Measurements from ENCODE around the gene SPACA7.
"Not testable (repeated sequence)": the region's sequence is repeated elsewhere in the genome, so short reads cannot be mapped to it uniquely, and the experiment has no call there.

SPACA7 gene

GRCh38 chr13:112431734-112432133, 55.6 kb downstream of the SPACA7 start:
- no peak for DNase-seq

- not testable (repeated sequence) for DNase-seq
Measured at GRCh38 chr13:112432734-112433133, 56.6 kb downstream of the SPACA7 start.

GRCh38 chr13:112433517-112433916, 57.4 kb downstream of the SPACA7 start:
- not testable (repeated sequence) for DNase-seq

DNA sequence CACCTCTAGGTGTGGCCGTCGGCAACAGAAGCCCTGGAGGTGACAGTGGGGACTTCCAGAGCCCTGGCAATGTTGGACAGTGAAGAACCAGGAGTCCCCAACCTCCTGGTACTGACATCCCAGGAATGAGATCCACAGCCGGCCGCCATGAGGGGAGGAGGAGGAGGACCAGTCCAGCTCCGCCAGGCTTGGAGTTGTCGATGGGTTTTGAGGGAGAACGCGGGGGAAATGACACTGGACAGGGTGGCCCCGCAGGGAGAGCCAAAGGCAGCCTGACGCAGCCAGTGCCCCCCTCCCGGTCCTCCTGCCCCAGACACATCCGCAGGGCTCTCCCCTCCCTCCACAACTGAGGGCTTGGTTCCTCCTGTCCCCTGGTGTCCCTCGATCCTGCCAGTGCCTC, 57.9 kb downstream of the SPACA7 start:
- no peak for DNase-seq

DNA sequence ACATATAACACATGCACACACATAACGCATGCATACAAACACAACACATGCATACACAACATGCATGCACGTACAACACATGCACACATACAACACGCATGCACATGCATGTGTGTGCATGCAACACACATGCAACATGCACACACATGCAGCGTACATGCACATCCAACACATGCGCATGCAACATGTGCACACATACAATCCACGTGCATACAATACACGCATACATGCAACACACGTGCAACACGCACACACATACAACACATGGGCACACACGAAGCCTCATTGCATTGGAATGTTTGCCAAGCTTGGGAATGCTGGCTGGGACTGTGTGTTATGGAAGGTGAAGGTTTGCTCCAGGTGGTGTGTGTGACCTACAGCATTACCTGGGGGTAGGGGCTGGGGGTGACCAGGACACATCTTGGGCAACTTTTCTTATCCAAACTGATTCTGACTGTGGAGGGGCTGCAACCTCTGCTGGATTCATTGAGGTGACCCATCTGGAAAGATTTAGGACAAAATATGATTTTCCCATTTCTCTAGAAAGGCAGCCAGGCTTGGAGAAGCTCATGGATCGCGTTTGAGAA, 58.9 kb downstream of the SPACA7 start:
- DNase-seq: no peak

DNA sequence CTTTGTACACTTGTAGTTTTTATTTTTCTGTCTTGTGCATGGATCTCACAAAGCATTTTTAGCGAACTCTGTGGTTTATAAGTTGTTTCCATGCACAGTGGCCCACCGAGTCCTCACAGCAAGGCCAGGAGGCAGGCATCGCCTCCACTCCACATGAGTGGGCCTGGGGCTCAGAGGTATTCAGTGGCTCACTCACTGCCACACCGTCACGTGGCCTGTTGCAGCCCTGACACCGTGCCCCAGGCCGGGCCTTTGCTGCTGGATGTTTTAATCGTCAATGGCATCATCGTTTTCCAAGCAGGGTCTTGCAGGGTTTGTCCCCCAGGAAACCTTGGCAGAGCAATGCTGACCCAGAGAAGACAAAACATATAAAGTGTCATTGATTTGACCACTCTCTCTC, 59.8 kb downstream of the SPACA7 start:
- DNase-seq: no peak

GRCh38 chr13:112438094-112438493, 61.9 kb downstream of the SPACA7 start:
- no peak for DNase-seq

GRCh38 chr13:112438515-112438914, 62.4 kb downstream of the SPACA7 start:
- DNase-seq: no peak

DNA sequence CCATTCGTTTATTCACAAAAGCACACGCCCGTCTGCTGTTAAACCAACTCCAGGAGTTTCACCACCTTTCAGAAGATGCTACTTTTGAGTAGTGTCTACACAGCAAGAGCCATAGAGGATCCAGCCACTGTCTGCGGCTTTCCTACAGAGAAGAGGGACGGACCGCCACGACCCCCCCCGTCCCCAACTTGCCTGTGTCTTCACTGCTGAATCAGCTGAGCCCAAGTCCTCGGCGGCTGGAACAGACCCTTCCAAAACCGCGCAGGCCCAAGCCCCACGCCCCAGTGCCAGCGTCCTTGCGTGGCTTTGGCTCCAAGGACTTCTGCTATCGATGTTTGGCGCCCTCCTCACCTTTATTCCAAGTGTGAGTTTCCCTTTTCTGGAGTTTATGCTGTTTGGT, 65.1 kb downstream of the SPACA7 start:
- DNase-seq: no peak

- no peak for DNase-seq
Measured at GRCh38 chr13:112441779-112442310, 65.7 kb downstream of the SPACA7 start.

DNA sequence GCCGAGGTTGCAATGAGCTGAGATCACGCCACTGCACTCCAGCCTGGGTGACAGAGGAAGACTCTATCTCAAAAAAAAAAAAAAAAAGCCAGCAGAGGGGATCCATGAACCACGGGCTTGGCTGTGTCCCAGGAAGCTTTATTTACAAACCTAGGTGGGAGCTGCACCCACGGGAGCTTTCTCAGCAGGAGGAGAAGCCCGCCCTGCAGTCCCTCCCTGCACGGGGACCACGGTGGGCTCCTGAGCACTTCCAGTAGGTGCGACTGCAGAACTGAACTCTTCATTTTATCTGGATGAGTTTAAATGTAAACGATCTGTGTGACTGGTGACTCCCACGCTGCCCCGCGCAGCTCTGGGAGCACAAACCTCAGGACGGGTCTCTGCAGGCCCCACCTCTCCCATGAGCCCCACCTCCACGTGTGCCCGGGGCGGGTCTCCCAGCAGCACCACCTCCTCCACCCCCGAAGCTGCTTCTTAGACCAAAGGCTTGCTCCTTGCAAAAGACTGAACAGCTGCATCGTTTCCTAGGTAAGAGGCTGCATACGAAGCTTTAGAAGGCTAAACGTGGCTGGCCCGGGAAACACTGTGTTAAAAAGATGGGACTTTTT, 66.4 kb downstream of the SPACA7 start:
- no peak for DNase-seq

- DNase-seq: no peak
Measured at GRCh38 chr13:112443191-112443994, 67.2 kb downstream of the SPACA7 start.

DNA sequence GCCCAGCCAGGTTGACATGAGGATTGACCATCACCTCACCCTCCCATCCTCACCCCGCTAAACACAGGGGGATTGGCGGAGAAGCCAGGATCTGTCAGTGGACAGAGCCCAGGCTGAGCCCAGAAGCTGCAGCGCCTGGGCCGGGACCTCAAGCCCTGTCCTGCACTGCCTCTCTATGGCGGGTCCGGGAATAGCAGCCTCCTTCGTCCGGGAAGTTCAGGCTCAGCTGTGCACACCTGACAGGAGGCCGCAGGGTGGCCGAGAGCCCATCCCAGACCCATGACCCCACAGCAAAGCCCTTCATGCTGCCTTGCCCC, 67.8 kb downstream of the SPACA7 start:
- DNase-seq: peak in 1 of 4 experiments; percentile 12

GRCh38 chr13:112444416-112445399, 68.6 kb downstream of the SPACA7 start:
- no peak for DNase-seq

GRCh38 chr13:112445411-112446271, 69.5 kb downstream of the SPACA7 start:
- no peak for DNase-seq

DNA sequence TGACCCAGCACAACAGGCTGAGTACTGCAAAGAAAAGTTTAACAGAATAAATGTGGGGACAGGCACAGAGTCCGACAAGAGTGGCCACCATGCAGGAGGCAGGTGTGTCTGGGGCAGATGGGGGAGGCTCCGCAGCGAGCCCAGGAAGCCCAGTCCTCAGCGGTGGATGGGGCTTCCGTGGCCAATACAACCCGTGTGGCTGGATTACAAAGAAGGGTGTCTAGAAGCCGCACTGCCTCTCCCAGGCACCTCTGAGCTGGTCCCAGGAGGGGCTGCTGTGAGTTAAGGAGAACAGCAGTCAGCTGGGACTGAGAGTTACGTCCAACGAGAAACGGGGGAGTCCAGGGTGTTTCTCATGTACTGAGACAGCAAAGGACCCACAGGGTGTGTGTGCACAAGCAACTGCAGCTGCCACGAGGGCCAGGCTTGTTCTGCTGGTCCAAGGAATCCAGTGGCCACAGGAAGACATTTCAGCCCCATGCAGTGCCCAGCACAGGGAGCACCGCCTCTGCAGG, 70.2 kb downstream of the SPACA7 start:
- no peak for DNase-seq

- no peak for DNase-seq
Measured at GRCh38 chr13:112446867-112447266, 70.7 kb downstream of the SPACA7 start.

DNA sequence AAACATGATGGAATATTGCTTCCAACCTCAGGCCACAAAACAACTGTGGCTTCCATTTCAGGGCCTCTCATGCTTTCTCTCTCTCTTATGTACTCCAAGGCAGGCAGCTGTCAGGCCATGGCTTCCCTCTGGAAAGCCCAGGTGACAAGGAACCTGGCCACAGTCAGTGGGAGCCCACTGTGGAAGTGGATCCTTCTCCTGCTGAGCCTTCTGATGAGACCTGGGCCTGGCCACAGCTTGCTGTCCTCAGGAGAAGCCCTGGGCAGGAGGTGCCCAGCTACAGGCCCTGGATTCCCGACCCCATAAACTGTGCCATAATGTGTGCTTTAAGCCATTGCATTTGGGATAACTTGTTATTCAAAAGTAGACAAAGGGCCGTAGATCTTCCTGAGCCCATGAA, 71.2 kb downstream of the SPACA7 start:
- DNase-seq: no peak

GRCh38 chr13:112447761-112448603, 71.8 kb downstream of the SPACA7 start:
- no peak for DNase-seq

All from activated CD4-positive, CD25-positive, alpha-beta regulatory T cell (primary cell).